ENCODE data around the gene PTPRE. TPM values are rescaled to one million over a fixed set of nuclear protein-coding genes. Genes with fewer than 3 reads are reported as not detected.

The PTPRE gene
- total RNA-seq, 1 donor from 2014 or later = 17.4 TPM

- DNase-seq (ENCODE audit: missing footprints) (no peak), ATAC-seq (peak; percentile 50)
- intact Hi-C loops (cut with DNase I) = no loop called here
These were observed 61.8 kb downstream of the PTPRE start for GRCh38 chr10:127968659-127969058.

- ATAC-seq = no peak
These were observed 64.4 kb downstream of the PTPRE start for GRCh38 chr10:127971101-127971946.

DNA sequence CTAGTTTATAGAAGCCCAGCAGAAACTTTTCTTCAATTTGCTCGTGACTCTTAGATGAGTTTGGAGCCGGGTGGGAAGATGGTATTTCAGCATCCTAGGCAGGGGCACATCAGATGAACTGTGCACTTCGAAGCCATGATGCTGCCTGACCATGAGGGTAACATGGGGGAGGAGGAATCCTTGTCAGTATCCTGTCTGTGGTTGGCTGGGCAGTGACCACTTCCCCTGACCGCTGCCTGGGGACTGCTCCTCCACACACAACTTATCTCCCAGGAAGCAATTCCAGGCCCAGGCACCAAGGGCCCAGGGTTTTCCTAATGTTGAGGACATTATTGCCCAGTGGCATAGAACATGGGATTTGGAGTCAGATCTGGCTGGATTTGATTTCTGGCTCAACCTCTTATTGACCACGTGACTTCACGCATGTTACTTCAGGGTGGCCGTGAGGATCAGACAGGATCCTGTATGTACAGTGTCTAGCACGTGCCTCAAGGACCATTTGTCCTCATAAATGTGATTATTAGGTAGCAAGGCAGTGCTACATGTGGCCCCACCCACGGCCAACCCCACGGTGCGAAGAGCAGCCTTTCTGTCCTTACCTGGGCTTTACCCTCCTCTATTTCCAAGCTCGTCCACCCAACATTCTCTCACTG, 65.2 kb downstream of the PTPRE start:
- ATAC-seq (no peak), DNase-seq (ENCODE audit: missing footprints) (no peak)
- intact Hi-C loops (cut with DNase I) = no loop called here

More at GRCh38 chr10:127971101-127971946, 64.4 kb downstream of the PTPRE start:
- DNase-seq (ENCODE audit: missing footprints) = no peak
- intact Hi-C loops (cut with DNase I) = no loop called here

GRCh38 chr10:127972751-127973357, 66.0 kb downstream of the PTPRE start:
- DNase-seq (ENCODE audit: missing footprints) (no peak), ATAC-seq (no peak)
- intact Hi-C loops (cut with DNase I) = no loop called here

GRCh38 chr10:127973791-127974311, 66.9 kb downstream of the PTPRE start:
- intact Hi-C loops (cut with DNase I) = no loop called here
- no peak for DNase-seq (ENCODE audit: missing footprints)
- no peak for ATAC-seq

GRCh38 chr10:127974911-127975310, 68.0 kb downstream of the PTPRE start:
- ATAC-seq (no peak), DNase-seq (ENCODE audit: missing footprints) (no peak)
- intact Hi-C loops (cut with DNase I) = loop anchor here (5.0 kb wide), 1 partner anchor 53 kb away; no protein-coding TSS in a partner anchor

DNA sequence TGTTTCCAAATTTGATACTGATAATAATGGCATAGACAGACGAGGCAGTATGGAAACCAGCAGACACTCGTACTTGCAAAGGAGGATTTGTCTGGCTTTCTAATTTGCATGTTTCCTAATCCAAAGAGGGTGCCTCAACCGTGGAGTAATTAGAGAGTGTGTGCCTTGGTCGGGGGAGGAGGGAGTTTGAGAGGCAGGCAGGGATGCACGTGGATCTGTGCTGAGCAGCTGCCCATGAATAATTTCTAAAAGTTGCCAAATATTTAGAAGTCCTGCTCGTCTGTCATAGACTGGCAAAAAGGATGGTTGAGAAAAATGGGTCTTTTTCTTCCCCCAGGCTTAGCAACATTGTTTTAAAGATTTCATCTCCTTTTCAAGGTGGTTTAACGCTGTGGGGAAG, 69.4 kb downstream of the PTPRE start:
- ATAC-seq (no peak), DNase-seq (ENCODE audit: missing footprints) (no peak)
- intact Hi-C loops (cut with DNase I) = loop anchor here (5.0 kb wide), 1 partner anchor 54 kb away; no protein-coding TSS in a partner anchor

DNA sequence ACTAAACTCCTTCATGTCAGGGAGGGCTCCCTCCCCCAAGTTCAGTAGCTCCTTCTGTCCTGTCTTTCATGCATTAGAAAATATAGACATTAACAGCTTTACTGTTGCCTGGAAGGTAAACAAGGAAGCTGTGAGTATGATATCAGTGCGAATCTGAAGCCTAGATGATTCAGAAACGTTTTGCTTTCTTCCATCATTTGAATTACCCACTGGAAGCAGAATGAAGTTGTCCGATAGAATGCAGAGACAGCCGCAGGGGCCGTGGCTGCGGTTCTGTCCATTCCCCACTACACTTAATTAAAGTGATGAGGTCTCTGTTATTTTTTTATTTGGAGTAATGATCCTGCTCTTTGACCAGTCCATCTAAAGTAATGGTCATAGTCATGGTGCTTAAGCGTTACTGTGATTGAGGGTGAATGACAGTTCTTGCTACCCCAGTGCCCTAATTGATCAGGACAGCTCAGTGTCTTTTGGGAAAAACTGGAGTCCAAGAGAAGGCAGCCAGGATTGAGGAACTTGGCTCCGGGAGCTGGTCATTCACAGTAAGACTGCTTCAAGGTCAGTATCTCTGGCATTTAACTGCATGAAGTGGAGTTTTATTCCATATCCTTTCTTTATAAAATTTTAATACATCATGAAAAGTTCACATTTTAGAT, 69.9 kb downstream of the PTPRE start:
- DNase-seq (ENCODE audit: missing footprints) (no peak), ATAC-seq (no peak)
- intact Hi-C loops (cut with DNase I) = loop anchor here (5.0 kb wide), 1 partner anchor 55 kb away; no protein-coding TSS in a partner anchor

DNA sequence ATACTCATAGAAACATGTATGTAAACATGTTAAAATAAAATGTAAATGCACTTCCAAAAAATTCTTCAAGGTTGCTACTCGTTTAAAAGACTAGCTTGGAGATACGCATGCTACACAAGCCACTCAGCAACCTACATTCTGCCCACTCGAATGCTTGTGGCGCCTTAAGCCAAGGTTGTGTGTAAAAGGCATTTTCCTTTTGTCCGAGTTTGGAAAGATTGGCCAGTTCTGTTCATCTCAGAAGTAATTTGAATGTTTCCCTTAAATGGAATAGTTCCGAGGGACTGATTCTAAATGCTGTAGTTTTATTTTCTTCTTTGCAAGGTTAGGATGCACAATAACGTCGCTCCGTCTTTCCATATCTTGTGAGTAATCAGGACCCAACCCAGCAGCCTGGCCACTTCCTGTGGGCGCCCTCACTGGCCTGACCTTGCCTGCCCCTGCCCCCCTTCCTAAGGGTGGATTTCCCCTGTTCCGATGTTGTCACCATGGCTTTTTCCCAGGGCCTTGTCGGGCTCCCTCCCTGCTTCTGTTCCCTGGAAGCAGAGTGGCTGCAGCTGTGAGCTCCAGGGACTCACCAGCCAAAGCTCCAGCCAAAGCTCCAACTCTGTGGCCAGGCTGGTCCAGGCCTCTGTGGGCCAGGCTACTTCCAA, 70.6 kb downstream of the PTPRE start:
- DNase-seq (ENCODE audit: missing footprints) = peak; percentile 85
- peak; percentile 96 for ATAC-seq
- intact Hi-C loops (cut with DNase I) = loop anchor here (5.0 kb wide), 1 partner anchor 55 kb away; no protein-coding TSS in a partner anchor

GRCh38 chr10:127978481-127978880, 71.6 kb downstream of the PTPRE start:
- DNase-seq (ENCODE audit: missing footprints) (no peak), ATAC-seq (no peak)
- intact Hi-C loops (cut with DNase I) = loop anchor here (5.0 kb wide), 1 partner anchor 56 kb away; no protein-coding TSS in a partner anchor

DNA sequence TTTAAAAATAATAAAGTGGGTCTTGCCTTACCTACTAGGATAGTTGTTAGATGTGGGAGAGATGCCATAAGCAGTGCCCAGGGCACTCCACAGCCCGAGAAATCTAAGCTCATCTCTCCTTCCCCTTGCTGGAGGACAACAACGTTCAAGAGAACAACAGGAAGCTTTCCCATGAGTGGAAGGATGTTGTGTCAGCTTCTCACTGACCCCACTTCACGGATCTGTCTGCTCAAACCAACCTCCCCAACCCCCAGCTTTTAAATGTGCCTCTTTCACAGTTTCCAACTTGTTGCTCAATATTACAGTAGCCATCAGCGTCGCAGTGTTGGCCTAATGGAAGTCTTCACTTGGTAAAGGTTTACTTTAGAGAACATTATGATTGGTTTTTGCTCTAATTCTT, 72.1 kb downstream of the PTPRE start:
- intact Hi-C loops (cut with DNase I) = loop anchor here (5.0 kb wide), 1 partner anchor 57 kb away; no protein-coding TSS in a partner anchor
- ATAC-seq = no peak

GRCh38 chr10:127979566-127979965, 72.7 kb downstream of the PTPRE start:
- DNase-seq (ENCODE audit: missing footprints) = no peak
- no peak for ATAC-seq
- intact Hi-C loops (cut with DNase I) = loop anchor here (5.0 kb wide), 1 partner anchor 57 kb away; no protein-coding TSS in a partner anchor

More for the DNA sequence above, 72.1 kb downstream of the PTPRE start:
- no peak for DNase-seq (ENCODE audit: missing footprints)

- ATAC-seq (no peak), DNase-seq (ENCODE audit: missing footprints) (no peak)
- intact Hi-C loops (cut with DNase I) = no loop called here
These were observed 74.0 kb downstream of the PTPRE start for GRCh38 chr10:127980898-127981297.

- ATAC-seq (no peak), DNase-seq (ENCODE audit: missing footprints) (no peak)
- intact Hi-C loops (cut with DNase I) = no loop called here
These were observed 75.7 kb downstream of the PTPRE start for GRCh38 chr10:127982601-127983000.

DNA sequence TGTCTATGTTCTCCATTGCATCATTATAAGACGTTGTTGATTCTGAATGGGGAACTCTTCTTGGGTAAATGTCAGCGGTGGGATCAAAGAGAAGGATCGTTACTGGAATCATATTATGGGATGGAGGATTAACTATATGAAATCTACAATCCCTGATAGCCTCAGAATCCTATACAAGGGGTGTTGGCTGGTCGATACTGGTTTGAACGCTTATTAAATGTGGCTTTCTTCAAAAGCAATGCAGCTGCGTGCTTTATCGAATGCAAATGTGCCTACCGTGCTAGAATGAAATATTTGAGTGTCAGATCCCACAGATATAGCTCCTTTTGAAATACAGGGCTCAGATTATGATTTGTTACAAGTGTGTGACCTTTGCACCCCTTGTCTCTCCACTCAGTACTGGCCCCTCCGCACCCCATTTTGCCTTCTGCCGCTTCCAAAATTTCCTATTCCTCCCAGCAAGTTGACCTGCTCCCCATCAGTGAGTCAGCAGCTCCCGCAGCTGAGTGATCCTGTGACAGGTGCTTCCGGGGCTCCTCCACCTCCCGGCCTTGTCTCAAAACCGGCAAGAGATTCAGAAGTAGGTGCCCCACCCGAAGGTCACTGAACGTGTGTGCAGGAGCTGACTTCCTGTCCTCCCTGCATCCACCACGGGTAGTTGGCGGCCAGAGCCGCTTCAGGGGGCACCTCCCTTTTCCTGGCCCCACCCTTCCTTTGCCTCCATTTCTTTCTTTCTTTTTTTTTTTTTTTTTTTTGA, 76.6 kb downstream of the PTPRE start:
- ATAC-seq (no peak), DNase-seq (ENCODE audit: missing footprints) (no peak)
- intact Hi-C loops (cut with DNase I) = loop anchor here (2.0 kb wide), 1 partner anchor 17 kb away; no protein-coding TSS in a partner anchor

DNA sequence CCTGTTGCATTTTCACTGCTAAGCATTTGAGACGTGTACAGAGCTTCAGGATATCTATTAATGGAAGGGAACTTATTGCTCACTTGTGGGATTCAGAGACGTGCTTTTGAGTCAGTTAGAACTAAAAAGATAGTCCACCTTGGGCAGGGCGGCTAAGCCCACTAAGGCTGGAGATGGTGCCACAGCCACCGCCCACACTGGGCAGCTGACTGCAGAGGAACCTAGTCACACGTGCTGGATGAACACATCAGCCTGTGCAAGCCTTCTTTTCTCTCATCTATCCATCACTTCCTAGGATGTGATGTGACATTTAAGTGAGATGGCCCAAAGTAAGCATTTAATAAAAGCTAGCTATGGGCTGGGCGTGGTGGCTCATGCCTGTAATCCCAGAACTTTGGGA, 78.0 kb downstream of the PTPRE start:
- intact Hi-C loops (cut with DNase I) = loop anchor here (2.0 kb wide), 1 partner anchor 16 kb away; no protein-coding TSS in a partner anchor
- ATAC-seq = no peak
- DNase-seq (ENCODE audit: missing footprints) = no peak

Data from Right ventricle myocardium inferior (tissue), 1 donor.